Activated CD4-positive, alpha-beta T cell treated with anti-CD3 and anti-CD28 coated beads, Interleukin-2, amount 10 ng/mL, durations not matched to agents 24 days and 14 days (primary cell): ENCODE data around the gene CORO7. TPM values are rescaled to one million over a fixed set of nuclear protein-coding genes. Genes with fewer than 3 reads are reported as not detected.
"Not testable (repeated sequence)": the region's sequence is repeated elsewhere in the genome, so short reads cannot be mapped to it uniquely, and the experiment has no call there.

Experiments
- DNase-seq: peaks from one replicate; pipeline ENCODE4 v3.0.0; 2022
- H3K27ac Mint-ChIP-seq: one replicate; pipeline ENCODE4 v1.8.0; 2022; ENCODE audit warnings: mild to moderate bottlenecking, mixed read lengths
- H3K27me3 Mint-ChIP-seq: one replicate; pipeline ENCODE4 v1.8.0; 2022; ENCODE audit warnings: mixed read lengths
- H3K36me3 Mint-ChIP-seq: one replicate; pipeline ENCODE4 v1.8.0; 2022; ENCODE audit warnings: low read depth, mild to moderate bottlenecking, mixed read lengths
- H3K4me1 Mint-ChIP-seq: one replicate; pipeline ENCODE4 v1.8.0; 2021; ENCODE audit warnings: mixed read lengths
- H3K4me3 Mint-ChIP-seq: one replicate; pipeline ENCODE4 v1.8.0; 2022; ENCODE audit warnings: mild to moderate bottlenecking, moderate library complexity, mixed read lengths
- H3K9me3 Mint-ChIP-seq: one replicate; pipeline ENCODE4 v1.8.0; 2021; ENCODE audit warnings: mixed read lengths
- intact Hi-C: fragments of 100-400 bp; cut with micrococcal nuclease; formaldehyde crosslinking; loops from one replicate; pipeline ENCODE4 v1.15.1; 2023
- total RNA-seq: library from RNA; stranded (reverse); gene quantifications from 2 replicates; pipeline ENCODE4 v1.2.3, GENCODE V29; 2022

CORO7 gene
- total RNA-seq, 1 donor from 2014 or later: 93.3 TPM

- Mint-ChIP-seq H3K27me3 (no peaks in the 10 kb centered on the region), H3K36me3 (peaks cover 7% of the 10 kb centered on the region), H3K9me3 (no peaks in the 10 kb centered on the region), H3K27ac (no peak overlapping the region), H3K4me3 (no peak overlapping the region), H3K4me1 (peaks cover 14% of the 10 kb centered on the region)
- no peak for DNase-seq
- intact Hi-C loops: no loop called here
These were observed 68.5 kb downstream of the CORO7 start for GRCh38 chr16:4347765-4348509.

DNA sequence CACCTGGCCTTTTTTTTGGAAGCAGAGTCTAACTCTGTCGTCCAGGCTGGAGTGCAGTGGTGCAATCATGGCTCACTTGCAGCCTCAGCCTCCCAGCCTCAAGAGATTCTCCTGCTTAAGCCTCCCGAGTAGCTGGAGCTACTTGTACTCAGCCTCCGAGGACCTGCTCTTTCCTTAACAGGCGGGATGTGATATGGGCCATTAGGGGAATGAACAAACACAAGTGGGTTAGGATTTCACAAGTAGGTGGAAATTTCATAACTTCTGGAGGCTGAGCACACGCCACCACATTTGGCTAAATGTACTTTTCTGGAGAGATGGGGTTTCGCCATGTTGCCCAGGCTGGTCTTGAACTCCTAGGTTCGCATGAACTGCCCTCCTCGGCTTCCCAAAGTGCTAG is 69.4 kb downstream of the CORO7 start:
- H3K27me3 Mint-ChIP-seq: no peaks in the 10 kb centered on the region
- H3K4me1 Mint-ChIP-seq: peaks cover 14% of the 10 kb centered on the region
- no peak overlapping the region for H3K27ac Mint-ChIP-seq
- intact Hi-C loops: no loop called here
- peaks cover 7% of the 10 kb centered on the region for H3K36me3 Mint-ChIP-seq
- DNase-seq: no peak
- no peaks in the 10 kb centered on the region for H3K9me3 Mint-ChIP-seq
- H3K4me3 Mint-ChIP-seq: no peak overlapping the region

- H3K4me1 Mint-ChIP-seq: peaks cover 8% of the 10 kb centered on the region
- no peak overlapping the region for H3K4me3 Mint-ChIP-seq
- H3K27me3 Mint-ChIP-seq: no peaks in the 10 kb centered on the region
- no peaks in the 10 kb centered on the region for H3K9me3 Mint-ChIP-seq
- peaks cover 7% of the 10 kb centered on the region for H3K36me3 Mint-ChIP-seq
- intact Hi-C loops: no loop called here
- DNase-seq: no peak
- H3K27ac Mint-ChIP-seq: peak overlapping the region; percentile 32
These were observed 70.3 kb downstream of the CORO7 start for GRCh38 chr16:4345836-4346781.

- intact Hi-C loops: no loop called here
- Mint-ChIP-seq H3K4me3 (no peak overlapping the region), H3K4me1 (peaks cover 4% of the 10 kb centered on the region), H3K27me3 (no peaks in the 10 kb centered on the region), H3K36me3 (peaks cover 9% of the 10 kb centered on the region), H3K9me3 (no peaks in the 10 kb centered on the region), H3K27ac (no peak overlapping the region)
- peak; percentile 58 for DNase-seq
These were observed 71.2 kb downstream of the CORO7 start for GRCh38 chr16:4344983-4345835.

DNA sequence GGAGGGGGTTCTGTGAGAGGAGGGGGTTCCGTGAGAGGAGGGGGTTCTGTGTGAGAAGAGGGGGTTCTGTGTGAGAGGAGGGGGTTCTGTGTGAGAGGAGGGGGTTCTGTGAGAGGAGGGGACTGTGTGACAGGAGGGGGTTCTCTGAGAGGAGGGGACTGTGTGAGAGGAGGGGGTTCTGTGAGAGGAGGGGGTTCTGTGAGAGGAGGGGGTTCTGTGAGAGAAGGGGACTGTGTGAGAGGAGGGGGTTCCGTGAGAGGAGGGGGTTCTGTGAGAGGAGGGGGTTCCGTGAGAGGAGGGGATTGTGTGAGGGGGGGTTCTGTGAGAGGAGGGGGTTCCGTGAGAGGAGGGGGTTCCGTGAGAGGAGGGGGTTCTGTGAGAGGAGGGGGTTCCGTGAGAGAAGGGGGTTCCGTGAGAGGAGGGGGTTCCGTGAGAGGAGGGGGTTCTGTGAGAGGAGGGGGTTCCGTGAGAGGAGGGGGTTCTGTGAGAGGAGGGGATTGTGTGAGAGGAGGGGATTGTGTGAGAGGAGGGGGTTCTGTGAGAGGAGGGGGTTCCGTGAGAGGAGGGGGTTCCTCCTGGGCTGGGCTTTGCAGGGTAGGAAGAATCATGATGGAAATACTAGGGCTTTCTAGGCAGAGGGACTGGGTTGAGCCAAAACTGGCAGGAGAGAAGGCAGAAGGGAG is 72.0 kb downstream of the CORO7 start:
- H3K4me3 Mint-ChIP-seq, intact Hi-C loops, H3K4me1 Mint-ChIP-seq, H3K27me3 Mint-ChIP-seq, H3K36me3 Mint-ChIP-seq, H3K9me3 Mint-ChIP-seq, H3K27ac Mint-ChIP-seq, DNase-seq: not testable (repeated sequence)

GRCh38 chr16:4342866-4343744 is 73.3 kb downstream of the CORO7 start:
- Mint-ChIP-seq H3K4me1 (peaks cover 4% of the 10 kb centered on the region), H3K27me3 (no peaks in the 10 kb centered on the region), H3K9me3 (no peaks in the 10 kb centered on the region), H3K36me3 (peaks cover 7% of the 10 kb centered on the region), H3K27ac (no peak overlapping the region), H3K4me3 (no peak overlapping the region)
- intact Hi-C loops: no loop called here
- DNase-seq: no peak

DNA sequence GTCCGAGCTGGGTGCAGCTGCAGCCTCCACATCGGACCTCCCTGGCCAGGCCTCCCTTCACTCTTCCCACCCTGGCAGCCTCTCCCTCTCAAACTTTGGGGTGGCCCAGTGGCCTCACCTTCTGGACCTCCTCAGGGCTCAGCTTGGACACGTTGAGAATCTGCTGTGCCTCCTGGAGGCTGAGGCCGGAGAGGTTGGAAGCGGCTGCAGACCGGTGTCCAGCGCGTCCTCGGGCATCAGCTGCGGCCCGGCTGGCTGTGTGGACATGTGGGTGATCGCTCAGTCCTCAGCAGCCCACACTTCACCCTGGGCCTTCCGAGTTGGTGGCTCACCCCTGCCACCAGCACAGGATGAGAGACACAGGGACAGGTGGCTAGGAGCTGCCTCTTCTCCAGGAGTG is 75.1 kb downstream of the CORO7 start:
- H3K27me3 Mint-ChIP-seq: no peaks in the 10 kb centered on the region
- no peak overlapping the region for H3K27ac Mint-ChIP-seq
- H3K4me3 Mint-ChIP-seq: no peak overlapping the region
- H3K36me3 Mint-ChIP-seq: peaks cover 7% of the 10 kb centered on the region
- H3K9me3 Mint-ChIP-seq: no peaks in the 10 kb centered on the region
- H3K4me1 Mint-ChIP-seq: peaks cover 2% of the 10 kb centered on the region
- intact Hi-C loops: no loop called here
- DNase-seq: no peak

GRCh38 chr16:4340443-4340842 is 76.0 kb downstream of the CORO7 start:
- Mint-ChIP-seq H3K27ac (no peak overlapping the region), H3K4me3 (no peak overlapping the region), H3K36me3 (peaks cover 7% of the 10 kb centered on the region), H3K4me1 (peaks cover 2% of the 10 kb centered on the region), H3K27me3 (no peaks in the 10 kb centered on the region), H3K9me3 (no peaks in the 10 kb centered on the region)
- intact Hi-C loops: no loop called here
- DNase-seq: no peak

- Mint-ChIP-seq H3K27me3 (no peaks in the 10 kb centered on the region), H3K9me3 (no peaks in the 10 kb centered on the region), H3K4me3 (no peak overlapping the region), H3K4me1 (peaks cover 2% of the 10 kb centered on the region), H3K36me3 (peaks cover 7% of the 10 kb centered on the region), H3K27ac (no peak overlapping the region)
- intact Hi-C loops: no loop called here
- no peak for DNase-seq
These were observed 76.5 kb downstream of the CORO7 start for GRCh38 chr16:4339909-4340308.

GRCh38 chr16:4339455-4339854 is 76.9 kb downstream of the CORO7 start:
- Mint-ChIP-seq H3K27me3 (no peaks in the 10 kb centered on the region), H3K4me3 (no peak overlapping the region), H3K4me1 (no peaks in the 10 kb centered on the region), H3K36me3 (peaks cover 5% of the 10 kb centered on the region), H3K9me3 (no peaks in the 10 kb centered on the region), H3K27ac (no peak overlapping the region)
- no peak for DNase-seq
- intact Hi-C loops: no loop called here

DNA sequence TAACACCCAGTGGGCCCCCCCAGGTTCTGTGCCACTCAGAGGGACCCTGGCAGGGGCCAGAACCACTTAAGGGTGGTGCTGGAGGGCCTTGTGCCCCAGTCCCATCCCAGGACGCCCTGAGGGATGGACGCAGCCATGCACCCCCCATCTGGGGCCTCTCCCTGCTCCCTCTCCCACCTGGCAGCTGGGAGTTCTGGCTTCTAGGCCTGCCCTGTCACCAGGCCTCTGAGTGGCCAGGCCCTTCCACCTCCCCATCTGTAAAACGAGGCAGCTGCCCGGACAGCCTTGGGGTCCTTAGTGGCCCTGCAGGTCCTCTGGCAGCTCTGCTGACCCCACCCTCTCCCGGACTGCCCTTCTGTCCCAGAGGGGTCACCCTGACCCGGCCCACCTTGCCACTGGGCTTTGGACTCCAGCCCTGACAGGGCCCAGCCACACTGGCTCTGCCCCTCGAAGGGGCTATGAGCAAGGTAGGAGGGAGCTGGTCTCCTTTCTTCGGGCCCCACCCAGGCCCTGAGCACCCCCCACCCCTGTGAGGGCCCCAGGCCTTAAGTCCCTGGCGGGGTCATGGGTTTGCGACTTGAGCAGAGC is 77.6 kb downstream of the CORO7 start:
- no peaks in the 10 kb centered on the region for H3K27me3 Mint-ChIP-seq
- DNase-seq: no peak
- peaks cover 5% of the 10 kb centered on the region for H3K36me3 Mint-ChIP-seq
- intact Hi-C loops: no loop called here
- no peaks in the 10 kb centered on the region for H3K4me1 Mint-ChIP-seq
- no peak overlapping the region for H3K27ac Mint-ChIP-seq
- no peaks in the 10 kb centered on the region for H3K9me3 Mint-ChIP-seq
- no peak overlapping the region for H3K4me3 Mint-ChIP-seq

GRCh38 chr16:4338125-4338582 is 78.2 kb downstream of the CORO7 start:
- no peak overlapping the region for H3K4me3 Mint-ChIP-seq
- intact Hi-C loops: no loop called here
- no peaks in the 10 kb centered on the region for H3K27me3 Mint-ChIP-seq
- H3K4me1 Mint-ChIP-seq: no peaks in the 10 kb centered on the region
- peaks cover 5% of the 10 kb centered on the region for H3K36me3 Mint-ChIP-seq
- no peak for DNase-seq
- no peak overlapping the region for H3K27ac Mint-ChIP-seq
- H3K9me3 Mint-ChIP-seq: no peaks in the 10 kb centered on the region
